Measurements from ENCODE around the gene MGA. TPM values are rescaled to one million over a fixed set of nuclear protein-coding genes. Genes with fewer than 3 reads are reported as not detected.

The MGA gene
- total RNA-seq, 4 donors from 2014 or later, result 53.1 to 107 (median 67.6) TPM

- H3K9me3 ChIP-seq, result no peaks in the 10 kb centered on the region
- H3K4me3 ChIP-seq (replicated peaks in 1 of 3), result no peak overlapping the region
- H3K4me1 ChIP-seq, result peaks cover 0 to 2% of the 10 kb centered on the region in 2 donors
- intact Hi-C loops (cut with DNase I), result no loop called here
- WGBS, 2 donors, result 96 to 98% methylated on average over 1 of the region's 1 CpG
- DNase-seq, result no peak
- no peak overlapping the region for H3K27ac ChIP-seq
- no peak for TF ChIP-seq POLR2A (IDR thresholded peaks at IDR 0.05)
- TF ChIP-seq CTCF (IDR thresholded peaks at IDR 0.05), result no peak
- H3K36me3 ChIP-seq, result no peaks in the 10 kb centered on the region
- H3K27me3 ChIP-seq, result no peaks in the 10 kb centered on the region
Observed at GRCh38 chr15:41627203-41627602, 33.0 kb upstream of the MGA start.

DNA sequence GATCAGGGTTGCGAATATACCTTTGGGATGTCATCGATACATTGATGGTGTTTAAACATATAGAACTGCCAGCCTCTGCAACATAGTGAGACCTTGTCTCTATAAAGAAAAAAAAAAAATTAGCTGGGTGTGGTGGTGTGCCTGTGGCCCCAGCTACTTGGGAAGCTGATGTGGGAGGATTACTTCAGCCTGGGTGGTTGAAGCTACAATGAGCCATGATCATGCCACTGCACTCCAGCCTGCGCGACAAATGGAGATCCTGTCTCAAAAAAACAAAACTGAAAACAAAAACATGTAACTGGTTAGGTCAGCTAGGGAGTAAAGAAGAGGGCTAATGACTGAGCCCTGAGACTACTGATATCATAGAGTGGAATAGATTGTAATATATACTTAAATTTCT is 30.7 kb upstream of the MGA start:
- DNase-seq, result peak; percentile 13 to 28
- Histone ChIP-seq H3K9me3 (no peaks in the 10 kb centered on the region), H3K4me1 (no peaks in the 10 kb centered on the region), H3K27ac (no peak overlapping the region), H3K36me3 (no peaks in the 10 kb centered on the region), H3K4me3 (replicated peaks in 1 of 3) (no peak overlapping the region), H3K27me3 (no peaks in the 10 kb centered on the region)
- intact Hi-C loops (cut with DNase I), result no loop called here
- TF ChIP-seq CTCF (IDR thresholded peaks at IDR 0.05), result no peak
- TF ChIP-seq POLR2A (IDR thresholded peaks at IDR 0.05), result no peak
- 77 to 87% methylated on average over 4 of the region's 4 CpGs for WGBS, 2 donors

DNA sequence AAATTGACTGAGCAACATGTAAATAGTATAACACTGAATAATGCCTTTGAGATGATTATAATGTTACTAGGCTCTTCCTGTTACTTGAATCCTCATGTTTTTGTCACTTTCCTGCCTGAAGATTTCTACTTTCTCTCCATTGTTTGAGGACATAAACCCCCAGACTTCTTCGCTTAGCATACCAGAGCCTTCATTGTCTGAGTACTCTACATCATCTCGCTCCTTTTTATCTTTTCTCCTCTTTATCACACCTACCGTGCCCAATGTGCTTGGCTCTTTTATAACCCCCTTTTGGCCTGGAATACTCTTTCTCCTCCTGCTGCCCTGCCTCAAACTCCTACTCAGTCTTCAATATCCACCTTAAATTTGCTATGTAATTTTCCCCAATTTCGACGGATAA is 30.3 kb upstream of the MGA start:
- no peak overlapping the region for H3K27ac ChIP-seq
- no peaks in the 10 kb centered on the region for H3K9me3 ChIP-seq
- TF ChIP-seq CTCF (IDR thresholded peaks at IDR 0.05) (no peak), POLR2A (IDR thresholded peaks at IDR 0.05) (no peak)
- intact Hi-C loops (cut with DNase I), result no loop called here
- H3K4me3 ChIP-seq (replicated peaks in 1 of 3), result no peak overlapping the region
- no peaks in the 10 kb centered on the region for H3K36me3 ChIP-seq
- H3K4me1 ChIP-seq, result no peaks in the 10 kb centered on the region
- 85 to 87% methylated on average over 5 of the region's 5 CpGs for WGBS, 2 donors
- no peak for DNase-seq
- H3K27me3 ChIP-seq, result no peaks in the 10 kb centered on the region

- no peak overlapping the region for H3K4me3 ChIP-seq (replicated peaks in 1 of 3)
- H3K27ac ChIP-seq, result no peak overlapping the region
- no peak for DNase-seq
- intact Hi-C loops (cut with DNase I), result no loop called here
- H3K27me3 ChIP-seq, result no peaks in the 10 kb centered on the region
- no peaks in the 10 kb centered on the region for H3K9me3 ChIP-seq
- H3K4me1 ChIP-seq, result no peaks in the 10 kb centered on the region
- WGBS, 2 donors, result 83 to 84% methylated on average over 3 of the region's 3 CpGs
- TF ChIP-seq CTCF (IDR thresholded peaks at IDR 0.05), result no peak
- no peak for TF ChIP-seq POLR2A (IDR thresholded peaks at IDR 0.05)
- no peaks in the 10 kb centered on the region for H3K36me3 ChIP-seq
Observed at GRCh38 chr15:41630616-41631217, 29.5 kb upstream of the MGA start.

GRCh38 chr15:41631880-41632470 is 28.2 kb upstream of the MGA start:
- H3K27ac ChIP-seq, result no peak overlapping the region
- no peak for DNase-seq
- H3K9me3 ChIP-seq, result no peaks in the 10 kb centered on the region
- no peaks in the 10 kb centered on the region for H3K36me3 ChIP-seq
- 86 to 94% methylated on average over 3 of the region's 3 CpGs for WGBS, 2 donors
- intact Hi-C loops (cut with DNase I), result no loop called here
- no peaks in the 10 kb centered on the region for H3K4me1 ChIP-seq
- H3K27me3 ChIP-seq, result no peaks in the 10 kb centered on the region
- H3K4me3 ChIP-seq (replicated peaks in 1 of 3), result no peak overlapping the region
- TF ChIP-seq CTCF (IDR thresholded peaks at IDR 0.05), result no peak
- no peak for TF ChIP-seq POLR2A (IDR thresholded peaks at IDR 0.05)
